Peyer's patch (tissue), 4 donors: Measurements from ENCODE around the gene ACSL5.

ENCODE experiments used
- POLR2A ChIP-seq, 2 donors: fragments of 450-650 bp; IDR thresholded peaks; one replicate each; pipeline ENCODE4 v1.5.1; 2017; ENCODE audit warnings: antibody characterized with exemption in 2 of 2, mild to moderate bottlenecking in 2 of 2, moderate library complexity in 2 of 2
- TF ChIP-seq, protein P1 (sequence below), 6 experiments: fragments of 450-650 bp in 4 of 6; fragments of 200-600 bp in 2 of 6; sonication (generic) in 1 of 6; IDR thresholded peaks; one replicate each; pipeline ENCODE4 v1.5.1; 2017 to 2019; ENCODE audit warnings: antibody characterized with exemption in 6 of 6, mild to moderate bottlenecking in 3 of 6, moderate library complexity in 1 of 6

DNA sequence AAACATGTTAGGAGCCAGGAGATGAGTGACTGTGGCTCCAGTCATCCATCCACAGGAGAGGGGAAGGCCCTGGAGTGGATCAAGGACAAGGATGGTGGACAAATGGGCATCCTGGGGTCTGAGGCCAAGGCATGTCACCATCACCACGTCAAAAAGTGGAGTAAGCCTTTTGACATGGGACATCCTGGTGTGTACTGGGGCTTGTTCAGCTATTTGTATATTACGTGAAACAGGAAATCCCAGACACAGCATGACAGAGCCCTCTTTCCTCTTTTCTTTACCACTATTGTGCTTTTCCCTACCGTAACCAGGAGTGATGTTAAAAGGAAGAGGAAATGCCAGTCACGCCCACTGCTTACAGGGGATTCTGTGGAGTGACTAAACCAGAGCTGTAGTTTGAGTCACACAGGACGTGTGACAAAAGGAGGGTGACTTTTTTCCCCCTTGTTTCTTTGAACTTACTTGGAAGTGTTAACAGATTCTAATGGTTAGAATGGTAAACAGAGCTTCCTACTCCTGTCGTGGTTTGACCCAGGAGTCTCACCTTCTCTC lies 15.4 kb downstream of the ACSL5 start:
- TF ChIP-seq, protein P1, sequence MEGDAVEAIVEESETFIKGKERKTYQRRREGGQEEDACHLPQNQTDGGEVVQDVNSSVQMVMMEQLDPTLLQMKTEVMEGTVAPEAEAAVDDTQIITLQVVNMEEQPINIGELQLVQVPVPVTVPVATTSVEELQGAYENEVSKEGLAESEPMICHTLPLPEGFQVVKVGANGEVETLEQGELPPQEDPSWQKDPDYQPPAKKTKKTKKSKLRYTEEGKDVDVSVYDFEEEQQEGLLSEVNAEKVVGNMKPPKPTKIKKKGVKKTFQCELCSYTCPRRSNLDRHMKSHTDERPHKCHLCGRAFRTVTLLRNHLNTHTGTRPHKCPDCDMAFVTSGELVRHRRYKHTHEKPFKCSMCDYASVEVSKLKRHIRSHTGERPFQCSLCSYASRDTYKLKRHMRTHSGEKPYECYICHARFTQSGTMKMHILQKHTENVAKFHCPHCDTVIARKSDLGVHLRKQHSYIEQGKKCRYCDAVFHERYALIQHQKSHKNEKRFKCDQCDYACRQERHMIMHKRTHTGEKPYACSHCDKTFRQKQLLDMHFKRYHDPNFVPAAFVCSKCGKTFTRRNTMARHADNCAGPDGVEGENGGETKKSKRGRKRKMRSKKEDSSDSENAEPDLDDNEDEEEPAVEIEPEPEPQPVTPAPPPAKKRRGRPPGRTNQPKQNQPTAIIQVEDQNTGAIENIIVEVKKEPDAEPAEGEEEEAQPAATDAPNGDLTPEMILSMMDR (IDR thresholded peaks at IDR 0.05), result no peak
- no peak for TF ChIP-seq POLR2A (IDR thresholded peaks at IDR 0.05)
